OCI-LY3 (cell line): ENCODE data around the gene TRMT10A.

Experiments
- H2AFZ ChIP-seq: fragments of 200-600, 300-600 bp; shearing (Covaris generic); 2 replicates; pipeline ENCODE4 v1.6.0; 2014; ENCODE audit warnings: antibody characterized with exemption, low read depth, low read length
- H3K27ac ChIP-seq: fragments of 200-600, 300-600 bp; sonication (generic); 2 replicates; pipeline ENCODE4 v1.5.1; 2014; ENCODE audit warnings: mild to moderate bottlenecking, low read length, moderate library complexity, mixed read lengths
- H3K27me3 ChIP-seq: fragments of 200-600, 300-600 bp; sonication (generic); 2 replicates; pipeline ENCODE4 v1.6.1; 2014; ENCODE audit warnings: low read depth, low read length, mixed read lengths
- H3K36me3 ChIP-seq: fragments of 200-600, 300-600 bp; sonication (generic); replicated peaks from 2 replicates; pipeline ENCODE3; 2014; ENCODE audit warnings: low read depth, low read length, mixed read lengths
- H3K4me1 ChIP-seq: fragments of 300-600, 200-600 bp; sonication (generic); 2 replicates; pipeline ENCODE4 v1.6.1; 2014; ENCODE audit warnings: low read length, mixed read lengths
- H3K4me2 ChIP-seq: fragments of 200-600, 300-600 bp; sonication (generic); 2 replicates; pipeline ENCODE4 v1.6.1; 2014; ENCODE audit warnings: low read length, mixed read lengths
- H3K4me3 ChIP-seq: fragments of 300-600, 200-600 bp; sonication (generic); 2 replicates; pipeline ENCODE4 v1.5.1; 2014; ENCODE audit warnings: antibody characterized with exemption, mild to moderate bottlenecking, low read length, moderate library complexity
- H3K79me2 ChIP-seq: fragments of 300-600, 200-600 bp; shearing (Covaris generic); 2 replicates; pipeline ENCODE4 v1.6.1; 2014; ENCODE audit warnings: mild to moderate bottlenecking, low read length, mixed read lengths
- H3K9ac ChIP-seq: fragments of 300-600, 200-600 bp; shearing (Covaris generic); 2 replicates; pipeline ENCODE4 v1.6.0; 2014; ENCODE audit warnings: mild to moderate bottlenecking, low read length, moderate library complexity
- H3K9me3 ChIP-seq: fragments of 200-600, 300-600 bp; shearing (Covaris generic); 2 replicates; pipeline ENCODE4 v1.6.1; 2014; ENCODE audit warnings: low read length, mixed read lengths; ENCODE audit not compliant: insufficient read depth
- H4K20me1 ChIP-seq: fragments of 200-600, 300-600 bp; sonication (generic); 2 replicates; pipeline ENCODE4 v1.6.1; 2016; ENCODE audit warnings: low read length, mixed read lengths; ENCODE audit not compliant: insufficient read depth
- CTCF ChIP-seq: fragments of 200-600, 300-600 bp; sonication (generic); IDR thresholded peaks from 2 replicates; pipeline ENCODE4 v1.5.1; 2014; ENCODE audit warnings: antibody characterized with exemption, low read length, low read depth
- EZH2phosphoT487 ChIP-seq: fragments of 200-600 bp; shearing (Covaris generic); IDR thresholded peaks from 2 replicates; pipeline ENCODE4 v1.6.1; 2018; ENCODE audit warnings: antibody characterized with exemption, mixed run types, low read depth

The TRMT10A gene

GRCh38 chr4:99563310-99564186 is at the start of gene TRMT10A:
Gene TRMT10A (minus strand): TSS chr4:99564039. CDS start chr4:99559338, 4,701 bp downstream.
- Histone ChIP-seq H3K9ac (peak within 1 kb of the TSS; percentile 79), H4K20me1 (no peaks in the 10 kb centered on the region), H3K79me2 (no peaks in the 10 kb centered on the region), H2AFZ (peak within 1 kb of the TSS; percentile 95), H3K9me3 (no peaks in the 10 kb centered on the region), H3K27me3 (no peaks in the 10 kb centered on the region), H3K4me1 (peaks cover 4% of the 10 kb centered on the region; the same call in 1 of the 2 replicates), H3K4me2 (peak within 1 kb of the TSS; percentile 52), H3K27ac (peak within 1 kb of the TSS; percentile 84), H3K36me3 (no peaks in the 10 kb centered on the region), H3K4me3 (peak within 1 kb of the TSS; percentile 85)
- TF ChIP-seq EZH2phosphoT487 (no peak), CTCF (no peak)

- no peak overlapping the region for H3K9ac ChIP-seq
- H3K79me2 ChIP-seq: no peaks in the 10 kb centered on the region
- no peak overlapping the region for H3K27ac ChIP-seq
- H2AFZ ChIP-seq: no peak overlapping the region; the same call in 1 of the 2 replicates
- no peaks in the 10 kb centered on the region for H3K9me3 ChIP-seq
- no peak overlapping the region for H3K4me2 ChIP-seq
- H3K36me3 ChIP-seq: no peaks in the 10 kb centered on the region
- TF ChIP-seq CTCF: no peak
- no peak for TF ChIP-seq EZH2phosphoT487
- H3K4me3 ChIP-seq: no peak overlapping the region
- H3K27me3 ChIP-seq: no peaks in the 10 kb centered on the region
- no peaks in the 10 kb centered on the region for H3K4me1 ChIP-seq
- no peaks in the 10 kb centered on the region for H4K20me1 ChIP-seq
These were observed 48.9 kb upstream of the TRMT10A start for GRCh38 chr4:99612704-99613103.

GRCh38 chr4:99612281-99612680 is 48.4 kb upstream of the TRMT10A start:
- no peaks in the 10 kb centered on the region for H4K20me1 ChIP-seq
- H3K4me3 ChIP-seq: no peak overlapping the region
- H3K4me1 ChIP-seq: no peaks in the 10 kb centered on the region
- no peak overlapping the region for H3K9ac ChIP-seq
- no peak overlapping the region for H3K4me2 ChIP-seq
- TF ChIP-seq EZH2phosphoT487 (no peak), CTCF (no peak)
- H3K36me3 ChIP-seq: no peaks in the 10 kb centered on the region
- H3K9me3 ChIP-seq: no peaks in the 10 kb centered on the region
- H2AFZ ChIP-seq: no peak overlapping the region
- no peak overlapping the region for H3K27ac ChIP-seq
- H3K79me2 ChIP-seq: no peaks in the 10 kb centered on the region
- H3K27me3 ChIP-seq: no peaks in the 10 kb centered on the region

GRCh38 chr4:99610605-99611175 is 46.9 kb upstream of the TRMT10A start:
- Histone ChIP-seq H4K20me1 (no peaks in the 10 kb centered on the region), H3K4me3 (no peak overlapping the region), H3K9me3 (no peaks in the 10 kb centered on the region), H3K27ac (no peak overlapping the region), H3K9ac (no peak overlapping the region), H3K36me3 (no peaks in the 10 kb centered on the region), H3K4me2 (no peak overlapping the region), H2AFZ (no peak overlapping the region), H3K79me2 (no peaks in the 10 kb centered on the region), H3K4me1 (no peaks in the 10 kb centered on the region), H3K27me3 (no peaks in the 10 kb centered on the region)
- no peak for TF ChIP-seq CTCF
